ENCODE data around the gene PNRC2.
"Not testable (repeated sequence)": the region's sequence is repeated elsewhere in the genome, so short reads cannot be mapped to it uniquely, and the experiment has no call there.

PNRC2 gene

DNA sequence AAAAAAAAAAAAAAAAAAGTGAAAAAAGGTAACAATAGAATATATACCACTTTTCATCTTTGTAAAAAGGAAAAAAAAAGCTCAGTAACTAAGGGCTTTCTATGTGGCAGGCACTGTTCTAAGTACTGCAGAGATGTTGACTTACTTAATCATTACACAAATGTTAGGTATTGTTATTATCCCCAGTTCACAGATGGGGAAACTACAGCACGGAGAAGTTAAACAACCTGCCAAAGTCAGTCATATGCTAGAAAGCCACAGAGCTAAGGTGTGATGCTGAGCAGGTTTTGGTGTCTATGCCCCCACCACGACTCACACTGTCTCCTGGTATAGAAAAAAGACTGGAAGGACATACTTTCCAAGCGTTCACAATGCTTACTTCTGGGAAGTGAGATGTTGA lies 6.6 kb upstream of the PNRC2 start:
- DNase-seq (ENCODE audit: low read depth in 2 of 2): no peak

DNA sequence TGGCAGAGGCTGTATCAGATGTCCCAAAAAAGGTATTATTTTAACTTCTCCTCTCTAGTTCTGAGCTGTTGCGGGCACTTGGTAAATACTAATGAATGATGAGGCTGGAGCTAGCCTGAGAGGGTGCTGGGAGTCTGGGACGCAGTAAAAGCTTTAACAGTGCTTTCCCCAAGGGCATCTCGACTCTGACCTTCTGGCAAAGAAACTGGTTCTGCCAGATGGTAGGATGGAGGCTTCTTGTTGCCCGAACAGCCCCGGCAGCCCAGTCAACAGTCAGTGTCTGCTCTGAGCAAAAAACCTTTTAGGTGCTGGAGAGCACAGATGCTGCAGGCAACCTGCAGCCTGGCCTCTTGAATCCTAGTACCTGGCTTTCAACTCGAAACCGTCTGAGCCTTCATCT lies 2.5 kb upstream of the PNRC2 start:
- DNase-seq (ENCODE audit: low read depth in 2 of 2): no peak

DNA sequence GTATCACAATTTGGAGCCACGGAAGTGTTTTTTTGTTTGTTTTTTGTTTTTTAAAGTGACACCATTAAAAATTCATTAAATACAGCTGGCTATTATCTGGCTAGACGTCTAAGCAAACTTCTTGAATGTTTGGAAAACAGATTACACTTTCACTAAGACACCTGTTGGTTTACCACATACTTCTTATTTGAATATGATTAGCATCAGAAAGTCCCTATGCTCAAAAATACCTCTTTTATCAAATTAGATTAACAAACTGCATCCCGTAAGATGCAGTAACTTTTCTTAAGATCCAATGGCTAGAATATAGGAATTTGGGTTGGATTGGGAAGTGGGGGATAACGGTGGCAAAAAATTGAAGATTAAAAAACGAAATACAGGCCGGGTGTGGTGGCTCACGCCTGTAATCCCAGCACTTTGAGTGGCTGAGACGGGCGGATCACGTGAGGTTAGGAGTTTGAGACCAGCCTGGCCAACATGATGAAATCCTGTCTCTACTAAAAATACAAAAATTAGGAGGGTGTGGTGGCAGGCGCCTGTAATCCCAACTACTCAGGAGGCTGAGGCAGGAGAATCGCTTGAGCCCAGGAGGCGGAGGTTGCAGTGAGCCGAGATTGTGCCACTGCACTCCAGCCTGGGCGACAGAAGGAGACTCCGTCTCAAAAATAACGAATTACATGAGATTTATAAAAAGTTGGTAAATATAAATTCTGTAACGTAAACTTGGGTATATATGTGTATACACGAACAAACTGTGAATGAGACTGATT lies 1.4 kb upstream of the PNRC2 start:
- not testable (repeated sequence) for DNase-seq (ENCODE audit: low read depth in 2 of 2)

DNA sequence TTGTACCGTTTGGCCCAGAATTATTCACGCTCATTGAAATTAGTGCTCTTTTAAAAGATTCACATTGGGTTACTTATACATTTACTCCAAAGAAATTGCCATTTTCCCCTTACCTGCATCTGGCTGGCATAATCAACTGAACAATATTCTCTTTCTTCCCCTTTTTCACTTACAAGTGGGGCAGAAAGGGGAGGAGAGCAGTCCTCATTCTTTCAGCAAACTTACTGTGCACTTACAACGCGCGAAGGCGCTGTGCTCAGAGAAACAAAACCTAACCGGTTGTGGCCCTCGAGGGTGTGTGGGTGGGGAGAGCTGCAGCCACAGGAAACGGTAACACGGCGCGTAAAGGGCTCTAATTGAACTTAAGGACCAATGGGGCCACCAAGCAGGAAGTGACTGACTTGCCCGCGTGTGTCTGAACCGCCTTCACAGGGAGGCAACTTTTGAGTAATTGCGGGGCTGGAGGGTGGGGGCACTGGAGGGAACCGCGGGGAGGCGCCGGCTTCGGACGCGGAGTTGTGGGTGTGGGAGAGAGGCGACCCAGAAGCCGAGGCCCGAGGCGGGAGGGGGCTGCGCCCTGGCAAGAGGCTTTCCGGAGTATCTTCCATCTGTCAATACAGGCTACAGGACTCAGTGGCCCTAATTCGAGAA lies 693 bp upstream of the PNRC2 start:
- DNase-seq (ENCODE audit: low read depth in 2 of 2): peak; percentile 82 to 85

DNA sequence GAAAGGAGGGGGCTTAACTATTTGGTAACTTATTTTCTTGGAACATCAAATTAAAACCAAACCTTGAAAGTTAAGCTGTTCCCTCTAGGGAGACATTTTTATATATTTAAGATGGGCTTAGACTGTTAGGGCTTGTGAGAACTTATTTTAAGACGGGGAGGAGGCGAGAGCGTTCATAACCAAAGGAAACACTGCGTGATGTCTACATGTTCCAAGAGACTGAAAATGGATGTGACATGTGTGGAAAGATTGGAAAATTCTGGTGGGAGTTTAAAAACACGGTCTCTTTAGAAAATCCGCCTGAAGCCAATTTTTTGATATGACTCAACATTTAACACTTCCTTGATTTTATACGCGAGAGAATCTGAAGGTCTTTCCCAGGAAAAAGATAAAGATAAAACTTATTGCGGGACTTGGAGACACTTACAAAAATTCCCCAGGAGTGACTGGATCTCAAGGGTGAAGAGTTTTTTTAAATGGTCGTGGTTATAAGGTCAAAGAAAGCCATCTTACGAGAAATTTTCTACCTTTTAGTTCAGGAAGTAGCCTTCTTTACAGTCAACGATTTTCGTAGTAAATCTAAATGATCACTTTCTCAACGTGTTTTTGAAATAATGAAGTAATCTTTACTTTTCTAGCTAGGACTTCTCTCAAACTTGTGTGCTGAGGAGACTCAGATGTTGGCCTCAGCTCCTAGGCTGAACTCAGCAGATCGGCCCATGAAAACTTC lies 828 bp downstream of the PNRC2 start:
- DNase-seq (ENCODE audit: low read depth in 2 of 2): no peak

DNA sequence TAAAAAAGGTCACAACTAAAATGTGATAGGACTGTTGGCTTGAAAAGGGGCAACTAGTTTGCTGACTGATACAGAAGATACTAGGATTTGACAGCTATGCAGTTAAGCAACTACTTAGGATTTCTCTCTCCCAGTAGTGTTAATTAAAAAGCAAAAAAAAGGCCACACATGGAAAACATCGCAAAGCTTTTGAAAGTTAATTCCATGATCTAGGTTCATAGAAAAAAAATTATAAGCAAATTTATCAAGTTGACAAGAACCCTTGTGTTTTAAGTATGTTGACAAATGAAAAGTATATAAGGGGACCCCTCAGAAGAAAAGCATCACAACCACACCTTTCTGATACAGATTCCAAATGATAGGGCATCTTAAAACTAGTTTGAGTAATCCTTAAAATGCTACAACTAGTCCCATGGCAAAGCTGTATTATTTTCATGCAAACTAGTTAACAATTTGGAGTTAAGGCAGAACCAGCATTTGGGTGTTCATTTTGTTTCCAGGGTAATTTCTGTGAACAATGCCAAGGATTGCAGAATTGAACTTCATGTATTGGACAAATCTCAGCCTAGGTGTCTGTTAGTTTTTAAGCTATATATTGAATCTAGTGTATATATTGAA lies 4.1 kb downstream of the PNRC2 start:
- DNase-seq (ENCODE audit: low read depth in 2 of 2): no peak

DNA sequence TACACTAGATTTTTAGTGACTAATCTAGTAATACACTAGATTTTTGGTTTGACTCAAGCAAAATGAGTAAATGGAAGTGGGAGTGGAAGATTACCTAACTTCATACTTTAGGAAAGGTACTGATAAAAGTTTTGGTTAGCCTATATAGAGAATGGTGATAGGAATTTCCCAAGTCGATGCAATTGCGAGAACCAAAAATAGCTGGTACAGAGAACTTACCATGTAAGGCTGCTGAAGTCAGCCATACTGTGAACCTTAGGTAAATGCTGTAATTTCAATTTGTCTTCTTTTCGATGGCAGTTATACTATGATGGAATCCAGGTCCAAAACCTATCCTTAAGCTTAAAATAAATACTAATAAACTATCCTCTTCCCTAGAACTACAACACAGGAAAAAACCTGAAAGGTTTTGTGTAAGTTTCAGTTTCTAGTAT lies 4.6 kb downstream of the PNRC2 start:
- no peak for DNase-seq (ENCODE audit: low read depth in 2 of 2)

DNA sequence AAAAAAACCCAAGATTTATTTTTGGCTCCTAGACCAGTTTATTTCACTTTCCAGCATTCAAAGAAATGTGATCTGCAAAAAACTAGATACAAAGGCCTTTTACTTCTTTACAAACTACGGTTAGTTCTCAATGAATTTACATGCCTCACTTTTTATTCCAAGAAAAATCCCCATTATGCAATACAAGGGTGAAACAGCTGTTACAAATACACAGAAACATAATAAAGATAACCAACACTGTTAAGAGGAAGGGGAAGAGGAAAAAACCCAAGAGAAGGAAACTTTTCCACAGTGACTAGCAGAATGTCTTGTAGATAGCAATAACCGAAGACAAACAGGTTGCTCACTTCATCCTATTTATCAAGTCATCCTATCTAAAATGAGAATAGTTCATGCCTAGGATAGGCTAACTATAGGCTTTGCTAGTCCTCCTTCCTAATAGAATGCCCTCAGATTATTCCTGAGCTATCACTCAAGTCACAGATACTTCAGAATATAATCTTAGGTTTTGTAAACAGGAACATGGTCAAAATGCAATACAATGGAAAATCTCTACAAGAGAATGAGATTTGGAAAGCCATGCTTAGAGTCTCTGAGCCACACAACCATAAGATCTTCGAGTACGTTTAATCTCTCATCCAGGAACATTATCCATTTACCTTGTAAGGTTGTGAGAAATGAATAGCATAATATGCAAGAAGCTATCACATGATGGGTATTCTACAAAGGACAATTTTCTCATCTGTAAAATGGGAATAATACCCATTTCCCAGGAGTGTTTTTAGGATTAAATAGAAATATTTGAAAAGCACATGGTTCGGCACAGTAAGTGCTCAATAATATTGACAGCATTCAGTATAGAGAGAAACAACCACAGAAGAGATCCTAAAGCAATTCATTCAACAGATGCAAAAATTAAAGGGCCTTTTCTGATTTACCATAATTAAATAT lies 5.4 kb downstream of the PNRC2 start:
- DNase-seq (ENCODE audit: low read depth in 2 of 2): no peak

DNA sequence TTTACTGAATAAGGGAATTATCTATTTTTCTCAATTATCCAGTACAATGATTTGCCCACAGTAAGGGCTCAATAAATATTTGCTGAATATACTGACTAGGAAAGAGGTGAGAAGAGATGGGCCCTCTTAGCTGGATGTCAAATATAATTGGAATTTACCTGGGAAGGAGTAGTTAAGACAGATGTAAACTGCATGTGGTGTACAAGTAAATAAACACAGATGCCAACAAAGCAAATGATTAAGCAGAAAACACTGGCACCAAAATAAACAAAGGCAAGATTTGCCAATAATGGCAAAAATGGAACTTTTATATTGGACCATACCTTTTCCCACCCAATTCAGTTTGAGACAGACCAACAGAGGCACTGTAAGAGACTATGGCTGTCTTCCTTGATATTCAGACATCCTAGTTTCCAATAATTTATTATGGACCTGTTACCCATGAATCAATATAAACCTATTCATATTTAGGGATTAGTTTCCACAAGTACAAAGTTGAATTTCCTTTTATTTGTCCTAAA lies 7.4 kb downstream of the PNRC2 start:
- no peak for DNase-seq (ENCODE audit: low read depth in 2 of 2)

DNA sequence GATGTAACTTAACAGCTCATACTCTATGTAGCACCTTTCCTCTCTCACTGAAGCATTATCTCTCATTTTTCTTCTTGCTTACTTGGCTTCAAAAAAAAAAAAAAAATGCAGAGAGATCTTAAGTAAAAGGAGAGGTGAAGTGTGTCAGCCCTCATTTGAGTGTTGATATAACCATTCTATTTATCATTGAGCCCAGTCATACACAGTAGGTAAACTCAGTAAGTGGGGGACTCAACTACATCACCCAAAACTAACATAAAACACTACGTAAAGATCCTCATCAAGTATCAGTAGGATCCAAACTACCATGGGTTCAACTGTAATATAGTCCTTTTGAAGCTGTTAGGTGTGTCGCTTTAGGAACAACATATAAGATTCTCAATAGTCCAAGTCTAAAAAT lies 8.2 kb downstream of the PNRC2 start:
- DNase-seq (ENCODE audit: low read depth in 2 of 2): no peak

DNA sequence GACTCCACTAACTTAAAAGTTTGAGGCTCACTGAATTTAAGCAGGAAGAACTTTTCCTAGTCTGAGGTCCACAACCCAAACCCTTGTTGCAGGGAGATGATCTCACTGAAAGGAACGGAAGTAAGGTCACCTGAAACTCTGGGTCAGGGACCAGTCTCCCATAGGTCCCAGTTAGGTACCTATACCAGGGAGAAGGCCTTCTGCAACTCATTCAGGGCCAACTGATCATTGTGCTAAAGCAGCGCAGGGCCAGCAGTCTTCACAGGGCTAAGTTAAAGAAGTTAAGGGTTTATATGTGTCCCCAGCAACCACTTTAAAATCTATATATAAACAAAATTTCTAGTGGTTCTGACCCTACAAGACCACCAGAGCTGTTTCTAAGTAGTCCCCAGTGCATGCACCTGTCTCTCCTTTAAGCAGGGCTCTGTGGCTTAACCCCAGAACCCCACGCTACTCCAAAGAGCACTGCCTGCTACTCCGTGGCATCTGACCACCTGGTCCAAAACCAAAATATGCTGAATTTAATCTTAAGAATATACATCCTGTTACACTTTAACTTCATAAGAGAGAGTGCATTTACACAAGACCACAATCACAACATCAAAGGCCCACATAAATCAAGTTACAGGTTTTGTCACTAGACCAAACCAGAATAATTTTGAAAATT lies 17.7 kb downstream of the PNRC2 start:
- no peak for DNase-seq (ENCODE audit: low read depth in 2 of 2)

DNA sequence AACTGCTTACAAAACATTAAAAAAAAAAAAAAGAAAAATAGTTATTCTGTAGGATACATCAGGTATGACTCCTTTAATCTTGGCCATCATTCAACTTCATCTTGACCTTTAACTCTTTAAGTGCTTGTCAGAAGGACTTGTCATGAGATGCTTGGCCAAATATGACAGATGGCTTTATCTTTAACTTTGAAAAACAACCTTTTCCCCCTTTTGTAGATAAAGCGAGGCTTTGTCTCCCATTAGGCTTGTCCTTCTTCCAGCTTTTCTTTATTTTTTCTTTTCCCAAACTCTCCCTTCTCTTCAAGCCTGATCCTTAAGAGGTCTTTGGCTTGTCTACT lies 18.2 kb downstream of the PNRC2 start:
- no peak for DNase-seq (ENCODE audit: low read depth in 2 of 2)

DNA sequence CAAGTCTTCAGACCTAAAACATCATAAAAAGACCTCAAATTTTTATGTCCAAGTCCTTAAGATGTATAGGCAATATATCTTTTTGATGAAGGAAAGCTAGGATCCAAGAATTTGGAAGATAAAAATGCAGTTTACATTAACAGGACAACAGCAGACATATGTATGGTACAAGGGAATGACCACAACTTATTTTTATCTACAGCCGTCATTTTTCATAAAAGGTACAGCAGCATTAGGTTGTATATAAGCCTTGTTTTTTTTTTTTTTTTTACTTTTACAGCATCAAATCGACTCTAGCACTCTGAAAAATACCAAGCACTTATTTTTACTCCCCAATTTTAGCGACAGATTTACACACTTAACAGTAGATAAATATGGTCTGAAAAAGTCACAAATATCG lies 19.2 kb downstream of the PNRC2 start:
- no peak for DNase-seq (ENCODE audit: low read depth in 2 of 2)

DNA sequence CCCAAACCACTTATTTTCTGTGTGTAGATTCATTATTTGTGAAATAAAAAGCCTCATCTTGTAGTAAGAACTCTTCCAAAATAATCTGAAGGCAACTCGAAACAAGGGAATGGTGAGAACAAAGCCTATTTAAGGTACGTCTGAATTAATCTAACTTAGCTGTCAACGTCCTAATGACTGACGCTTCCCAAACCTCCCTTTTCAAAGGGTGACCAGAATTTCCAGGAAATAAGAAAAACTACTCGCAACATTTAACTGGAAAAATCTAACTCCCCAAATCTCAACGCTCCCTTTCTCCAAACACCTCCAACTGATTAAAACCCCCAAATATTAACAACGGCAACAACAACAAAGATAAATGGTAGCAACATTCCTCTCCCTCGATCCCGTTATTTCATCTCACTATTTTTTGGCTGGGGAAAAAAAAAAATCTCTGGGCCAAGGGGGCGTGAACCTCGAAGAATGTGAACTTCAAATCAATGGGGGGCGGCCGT lies 19.8 kb downstream of the PNRC2 start:
- no peak for DNase-seq (ENCODE audit: low read depth in 2 of 2)

DNA sequence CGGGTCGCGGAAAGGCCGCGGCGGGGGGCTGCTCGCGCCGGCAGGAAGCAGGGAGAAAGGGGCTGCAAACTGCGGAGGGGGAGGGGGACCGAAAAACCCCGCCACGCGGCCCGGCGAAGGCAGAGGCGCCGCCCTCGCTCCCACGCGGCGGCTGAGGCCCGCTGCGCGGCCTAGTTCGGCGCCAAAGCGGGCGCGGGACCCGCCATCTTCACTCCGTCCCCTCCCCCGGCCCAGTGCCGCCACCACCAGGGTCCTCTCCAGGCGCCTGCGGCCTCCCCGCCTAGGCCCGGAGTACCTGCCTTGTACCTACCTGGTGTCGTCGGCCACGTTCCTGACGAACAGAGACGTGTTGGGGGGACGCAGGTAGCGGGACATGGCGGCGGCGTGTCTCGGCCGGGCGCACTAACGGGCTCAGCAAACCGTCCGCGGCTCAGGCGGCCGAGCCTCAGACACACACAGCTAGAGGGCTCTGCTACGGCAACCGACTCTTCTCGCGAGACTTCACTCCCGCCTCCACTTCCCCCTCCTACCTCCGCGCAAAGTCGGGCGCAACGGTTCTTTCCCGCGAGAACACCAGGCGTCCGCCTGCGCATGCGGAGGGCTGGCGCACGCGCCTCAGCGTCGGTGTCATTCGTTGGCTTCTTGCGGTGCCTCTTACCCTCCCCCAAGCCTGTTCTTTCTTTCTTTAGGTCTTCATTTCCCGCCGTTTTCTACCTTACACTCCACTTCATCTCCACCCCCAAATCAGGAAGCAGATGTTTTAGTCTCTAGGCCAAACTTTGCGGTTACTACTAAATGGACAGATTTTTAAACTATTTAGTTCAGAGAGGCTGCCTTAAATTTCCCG lies 20.5 kb downstream of the PNRC2 start, which contains the start of gene SRSF10:
TSS of gene SRSF10 (minus strand) at position 447 of the 847 bp plus-strand sequence. CDS start at position 375, 72 bp downstream.
- peak; percentile 94 for DNase-seq (ENCODE audit: low read depth in 2 of 2)

DNA sequence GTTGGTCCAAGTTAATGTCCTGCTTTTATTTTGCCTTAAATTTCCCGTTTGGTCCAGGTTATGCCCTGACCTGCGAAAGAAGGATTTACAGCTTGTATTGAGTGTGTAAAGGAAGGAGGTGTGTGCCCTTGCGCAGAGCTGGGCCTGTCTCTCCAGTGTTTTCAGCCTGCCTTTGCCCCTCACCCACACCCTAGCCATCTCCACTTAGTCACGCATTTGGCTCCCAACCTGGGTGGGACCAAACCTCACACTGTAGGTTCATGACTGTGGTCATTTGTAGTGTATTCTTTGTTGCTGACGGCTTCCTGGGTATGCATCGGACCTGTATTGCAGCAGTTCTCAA lies 21.1 kb downstream of the PNRC2 start:
- DNase-seq (ENCODE audit: low read depth in 2 of 2): peak; percentile 36

DNA sequence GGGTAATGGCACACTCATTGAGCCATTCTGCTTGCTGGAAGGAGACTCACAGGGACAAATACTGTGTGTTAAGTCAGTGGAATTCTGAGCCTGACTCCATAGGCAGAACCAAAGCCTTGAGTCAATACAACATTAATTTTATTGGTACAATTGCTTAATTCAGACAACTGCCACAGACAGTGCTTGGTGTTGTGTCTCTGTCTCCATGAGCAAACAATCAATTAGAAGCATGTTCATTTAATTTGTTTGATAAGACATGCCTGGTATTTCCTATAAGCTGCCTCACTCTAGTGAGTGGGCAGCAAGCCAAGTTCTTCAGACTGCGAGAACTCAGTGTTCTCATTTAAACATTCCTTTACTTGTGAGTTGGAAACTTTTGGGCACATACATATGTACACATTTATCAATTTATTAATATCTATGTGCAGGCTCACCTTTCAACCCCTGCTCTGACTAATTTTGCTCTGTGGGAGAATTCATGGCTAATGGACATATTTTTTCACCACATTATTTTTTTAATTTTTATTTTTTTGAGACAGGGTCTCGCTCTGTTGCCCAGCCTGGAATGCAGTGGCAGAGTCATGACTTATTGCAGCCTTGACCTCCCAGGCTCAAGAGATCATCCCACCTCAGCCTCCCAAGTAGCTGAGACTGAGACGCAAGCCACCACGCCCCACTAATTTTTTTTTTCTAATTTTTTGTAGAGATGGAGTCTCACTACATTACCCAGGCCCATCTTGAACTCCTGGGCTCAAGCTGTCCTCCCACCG lies 25.0 kb downstream of the PNRC2 start:
- no peak for DNase-seq (ENCODE audit: low read depth in 2 of 2)

DNA sequence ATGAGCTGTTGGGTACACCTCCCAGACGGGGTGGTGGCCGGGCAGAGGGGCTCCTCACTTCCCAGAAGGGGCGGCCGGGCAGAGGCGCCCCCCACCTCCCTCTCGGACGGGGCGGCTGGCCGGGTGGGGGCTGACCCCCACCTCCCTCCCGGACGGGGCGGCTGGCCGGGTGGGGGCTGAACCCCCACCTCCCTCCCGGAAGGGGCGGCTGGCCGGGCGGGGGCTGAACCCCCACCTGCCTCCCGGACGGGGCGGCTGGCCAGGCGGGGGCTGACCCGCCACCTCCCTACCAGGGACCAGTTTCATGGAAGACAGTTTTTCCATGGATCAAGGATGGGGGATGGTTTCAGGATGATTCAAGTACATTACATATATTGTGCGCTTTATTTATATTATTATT lies 27.4 kb downstream of the PNRC2 start:
- not testable (repeated sequence) for DNase-seq (ENCODE audit: low read depth in 2 of 2)

DNA sequence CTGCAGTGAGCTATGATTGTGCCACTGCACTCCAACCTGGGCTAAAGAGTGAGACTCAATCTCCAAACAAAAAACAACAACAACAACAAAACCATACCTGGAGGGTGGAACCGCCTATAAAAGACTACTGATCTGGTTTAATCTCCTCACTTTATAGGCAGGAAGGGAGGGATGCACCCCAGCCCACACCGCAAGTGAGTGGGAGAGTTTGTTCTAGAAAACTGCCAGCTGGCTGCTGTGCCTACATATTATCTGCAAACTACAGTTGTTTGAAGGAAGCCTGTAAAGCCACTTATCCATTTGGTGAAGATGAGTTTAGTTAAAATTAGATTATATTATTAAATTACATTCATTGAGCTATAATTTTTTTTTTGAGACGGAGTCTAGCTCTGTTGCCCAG lies 29.6 kb downstream of the PNRC2 start:
- DNase-seq (ENCODE audit: low read depth in 2 of 2): no peak

Data from activated CD4-positive, alpha-beta T cell treated with anti-CD3 and anti-CD28 coated beads for 24 hours (primary cell).